Spinal cord (tissue), 10 donors: Measurements from ENCODE around the gene ZFP90. TPM values are rescaled to one million over a fixed set of nuclear protein-coding genes. Genes with fewer than 3 reads are reported as not detected.
"Not testable (repeated sequence)": the region's sequence is repeated elsewhere in the genome, so short reads cannot be mapped to it uniquely, and the experiment has no call there.

Experiments
- DNase-seq, 6 donors: peaks; one replicate each; pipeline versions ENCODE4 v3.0.0 to v3.0.0-alpha.2; 2013 to 2015; ENCODE audit warnings: low spot score in 6 of 6, low read depth in 4 of 6
- H3K27ac ChIP-seq: one replicate; pipeline ENCODE4 v1.5.1; 2013; ENCODE audit warnings: low read depth, low read length, control low read depth
- H3K27me3 ChIP-seq: one replicate; pipeline ENCODE4 v1.6.1; 2013; ENCODE audit warnings: low read length; ENCODE audit not compliant: control insufficient read depth, insufficient read depth
- H3K36me3 ChIP-seq: one replicate; pipeline ENCODE4 v1.6.1; 2013; ENCODE audit warnings: low read length; ENCODE audit not compliant: control insufficient read depth, insufficient read depth
- H3K4me1 ChIP-seq: one replicate; pipeline ENCODE4 v1.6.1; 2013; ENCODE audit warnings: low read length; ENCODE audit not compliant: control insufficient read depth, insufficient read depth
- H3K4me3 ChIP-seq: one replicate; pipeline ENCODE4 v1.5.1; 2013; ENCODE audit warnings: low read depth, low read length, control low read depth
- H3K9me3 ChIP-seq: one replicate; pipeline ENCODE4 v1.6.1; 2013; ENCODE audit warnings: low read length; ENCODE audit not compliant: control insufficient read depth, insufficient read depth
- WGBS: methylation state at CpG from one replicate; pipeline ENCODE4 v1.1.5; 2013; ENCODE audit warnings: missing lambda C conversion rate; ENCODE audit not compliant: insufficient coverage; 5-methylcytosine and 5-hydroxymethylcytosine counted together
- polyA plus RNA-seq, 2 donors: library from polyadenylated mRNA; unstranded; fragments of 120-200 nt; gene quantifications; one replicate each; pipeline ENCODE4 v1.2.1, GENCODE V29; 2013; ENCODE audit not compliant: insufficient read length in 2 of 2
- total RNA-seq, 2 donors: library from RNA; depleted of rRNA in 1 of 2; stranded (reverse); fragments of 120-200 nt in 1 of 2; fragments of >200 nt in 1 of 2; gene quantifications; one replicate each; pipeline versions ENCODE4 v1.2.3 to v1.2.4, GENCODE V29; 2013 to 2014
- donor health status: healthy.

Gene ZFP90
- total and polyA plus RNA-seq, 4 donors: 43.1 to 65.6 (median 58.5) TPM

DNA sequence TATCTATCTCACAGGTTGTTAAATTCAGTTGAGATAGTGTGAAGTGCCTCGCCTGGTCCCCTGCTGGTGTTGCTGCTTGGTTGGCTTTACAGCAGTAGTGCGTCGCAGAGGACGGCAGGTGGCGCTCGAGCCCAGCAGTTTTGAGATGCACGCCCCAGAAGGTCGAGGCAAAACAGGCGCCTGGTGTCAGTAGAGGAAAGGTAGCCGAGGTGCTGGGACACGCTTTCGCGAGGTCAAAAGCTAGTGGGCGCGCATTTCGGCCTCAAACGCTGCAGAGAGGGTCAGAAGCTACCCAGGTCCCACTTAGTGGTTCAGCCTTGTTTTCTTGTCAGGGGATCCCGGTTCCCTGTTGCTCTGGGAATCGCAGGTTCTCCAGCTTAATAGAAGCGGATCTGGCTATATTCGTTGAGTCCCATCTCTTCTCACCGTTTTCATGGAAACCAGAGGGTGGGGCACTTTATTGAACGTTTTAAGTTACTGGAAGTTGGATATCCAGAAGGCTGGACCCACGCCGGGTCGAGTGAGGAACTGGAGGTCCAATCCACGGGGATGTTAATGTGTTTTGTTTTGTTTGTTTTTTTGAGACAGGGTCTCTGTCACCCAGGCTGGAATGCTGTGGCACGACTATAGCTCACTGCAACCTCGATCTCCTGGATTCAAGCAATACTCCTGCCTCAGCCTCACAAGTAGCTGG is 10.3 kb upstream of the ZFP90 start:
- Histone ChIP-seq H3K27me3 (no peaks in the 10 kb centered on the region), H3K36me3 (peaks cover 2% of the 10 kb centered on the region), H3K27ac (peak overlapping the region; percentile 57), H3K4me3 (peak overlapping the region; percentile 35), H3K9me3 (no peaks in the 10 kb centered on the region), H3K4me1 (peaks cover 23% of the 10 kb centered on the region)
- 22% methylated on average over 28 of the region's 29 CpGs for WGBS
- DNase-seq: peak in 5 of 6 donors; percentile 74 to 94 (median 82)

DNA sequence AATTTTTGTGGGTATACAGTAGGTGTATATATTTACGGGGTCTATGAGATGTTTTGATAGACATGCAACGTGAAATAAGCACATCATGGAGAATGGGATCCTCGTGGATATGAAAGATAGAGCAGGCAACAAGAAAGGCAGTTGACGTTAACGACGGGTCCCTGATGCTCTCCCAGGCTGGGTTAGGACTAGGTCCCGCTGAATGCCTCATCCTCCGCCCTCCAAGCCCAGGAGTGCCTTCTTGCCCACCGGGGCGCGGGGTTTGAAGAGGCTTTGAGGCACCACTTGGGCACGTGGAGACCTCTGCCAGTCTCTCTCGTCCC is 9.5 kb upstream of the ZFP90 start:
- H3K27me3 ChIP-seq: no peaks in the 10 kb centered on the region
- peak overlapping the region; percentile 74 for H3K4me3 ChIP-seq
- WGBS: 25% methylated on average over 13 of the region's 13 CpGs
- H3K27ac ChIP-seq: peak overlapping the region; percentile 35
- no peaks in the 10 kb centered on the region for H3K9me3 ChIP-seq
- H3K4me1 ChIP-seq: peaks cover 23% of the 10 kb centered on the region
- DNase-seq: no peak
- H3K36me3 ChIP-seq: peaks cover 4% of the 10 kb centered on the region

DNA sequence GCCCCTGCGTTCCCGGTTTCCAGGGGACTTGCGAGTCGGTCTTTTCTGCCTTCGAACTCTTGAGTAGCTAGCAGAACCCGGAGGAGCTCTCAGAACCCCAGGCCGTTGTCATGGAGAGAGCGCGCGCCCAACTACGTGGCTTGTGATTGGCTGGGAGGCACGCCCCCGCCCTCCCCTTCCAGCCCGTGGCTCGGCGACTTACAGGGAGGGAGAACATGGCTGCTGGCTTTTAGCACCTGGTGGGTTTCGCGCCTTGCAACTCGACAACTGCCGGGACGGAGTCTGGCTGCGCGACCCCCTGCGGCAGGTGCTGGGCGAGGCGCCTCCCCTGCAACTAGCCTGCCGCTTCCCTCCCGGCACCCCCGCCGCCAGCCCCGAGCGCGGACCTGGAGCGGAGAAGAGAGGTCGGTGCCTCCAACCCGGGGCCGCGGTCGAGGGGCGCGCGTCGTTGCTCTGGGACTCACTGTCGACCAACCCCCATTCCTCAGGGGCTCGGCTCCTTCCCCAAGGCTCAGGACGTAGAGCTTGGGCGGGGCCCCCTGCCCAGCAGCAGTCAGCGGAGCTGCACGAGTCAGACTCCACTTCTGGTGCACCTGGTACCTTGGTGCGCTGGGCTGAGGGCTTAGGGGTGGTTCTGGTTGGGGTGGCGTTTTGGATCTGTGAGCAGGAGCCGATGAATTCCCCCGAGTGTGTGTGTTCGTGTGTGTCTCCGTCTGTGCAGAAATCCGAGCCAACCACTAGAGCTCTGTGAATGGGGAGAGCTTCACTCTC is 9.0 kb upstream of the ZFP90 start:
- Histone ChIP-seq H3K9me3 (no peaks in the 10 kb centered on the region), H3K4me3 (peak overlapping the region; percentile 74), H3K4me1 (peaks cover 23% of the 10 kb centered on the region), H3K27ac (peak overlapping the region; percentile 35), H3K36me3 (peaks cover 5% of the 10 kb centered on the region), H3K27me3 (no peaks in the 10 kb centered on the region)
- peak; percentile 77 to 98 (median 88) for DNase-seq
- WGBS: 0% methylated on average over 50 of the region's 56 CpGs

DNA sequence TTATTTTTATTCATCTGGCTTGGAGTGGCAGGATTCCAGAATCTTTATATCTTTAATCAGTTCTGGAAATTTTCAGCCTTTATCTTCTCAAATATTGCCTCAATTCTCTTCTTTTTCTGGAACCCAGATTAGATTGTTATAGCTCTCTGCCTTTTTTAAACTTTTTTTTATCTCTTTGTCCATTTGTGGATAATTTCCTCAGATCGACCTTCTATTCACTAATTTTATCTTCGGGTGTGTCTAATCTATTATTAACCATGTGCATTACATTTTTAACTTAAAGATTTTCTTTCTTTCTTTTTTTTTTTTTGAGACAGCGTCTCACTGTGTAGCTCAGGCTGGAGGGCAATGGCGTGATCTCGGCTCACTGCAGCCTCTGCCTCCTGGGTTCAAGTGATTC is 5.2 kb upstream of the ZFP90 start:
- H3K4me1 ChIP-seq: peaks cover 31% of the 10 kb centered on the region
- no peaks in the 10 kb centered on the region for H3K27me3 ChIP-seq
- peaks cover 9% of the 10 kb centered on the region for H3K36me3 ChIP-seq
- no peak for DNase-seq
- 97% methylated on average over 3 of the region's 5 CpGs for WGBS
- no peaks in the 10 kb centered on the region for H3K9me3 ChIP-seq
- H3K27ac ChIP-seq: no peak overlapping the region
- no peak overlapping the region for H3K4me3 ChIP-seq

DNA sequence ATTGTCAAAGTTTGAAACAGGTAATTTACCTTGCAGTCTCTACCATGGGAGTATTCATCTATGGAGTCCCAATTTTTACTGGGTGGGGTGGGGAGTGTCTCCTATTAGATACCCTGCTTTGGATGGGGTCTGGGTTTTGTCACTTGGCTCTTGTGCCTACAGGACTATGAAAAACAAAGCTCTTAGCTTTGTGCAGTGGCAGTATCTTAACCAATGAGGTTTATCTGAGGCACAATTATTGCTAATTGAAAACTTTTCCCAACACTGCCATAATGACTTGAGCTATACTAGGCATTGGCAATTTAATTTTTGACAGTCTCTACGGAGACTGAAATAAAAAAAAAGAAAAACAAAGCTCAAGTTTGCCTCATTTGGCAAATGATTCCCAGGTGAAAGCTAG is 3.8 kb upstream of the ZFP90 start:
- H3K4me3 ChIP-seq: no peak overlapping the region
- no peak overlapping the region for H3K27ac ChIP-seq
- H3K27me3 ChIP-seq: no peaks in the 10 kb centered on the region
- peaks cover 23% of the 10 kb centered on the region for H3K4me1 ChIP-seq
- peak in 1 of 6 donors; percentile 92 for DNase-seq
- no peaks in the 10 kb centered on the region for H3K9me3 ChIP-seq
- peaks cover 9% of the 10 kb centered on the region for H3K36me3 ChIP-seq
- no CpG with 5 or more reads among the region's 1 CpG for WGBS

DNA sequence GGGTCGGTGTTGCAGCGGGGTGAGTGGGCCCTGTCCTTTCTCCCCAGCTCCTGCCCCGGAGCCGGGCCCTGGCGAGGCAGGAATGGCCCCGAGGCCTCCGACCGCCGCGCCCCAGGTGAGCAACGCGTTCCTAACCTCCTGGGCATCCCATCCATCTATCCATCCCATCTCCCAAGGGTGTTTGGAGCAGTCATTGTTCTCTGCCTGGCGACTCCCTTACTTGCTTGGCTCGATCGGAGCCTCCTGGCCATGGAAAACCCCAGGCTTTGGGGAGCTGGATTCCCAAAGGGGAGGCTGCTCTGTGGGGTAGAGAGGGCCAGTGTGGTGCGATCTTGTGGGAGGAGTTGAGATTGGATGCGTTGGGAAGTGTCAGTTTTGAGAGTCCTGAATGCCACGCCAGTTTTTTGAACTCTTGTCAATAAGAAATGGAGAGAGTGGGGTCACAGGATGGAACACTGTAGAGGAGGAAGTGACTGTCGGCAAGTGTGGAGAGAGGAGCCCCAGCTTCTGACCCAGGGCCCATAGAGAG is 684 bp downstream of the ZFP90 start:
- H3K9me3 ChIP-seq: no peaks in the 10 kb centered on the region
- H3K4me3 ChIP-seq: peak overlapping the region; percentile 92
- H3K27me3 ChIP-seq: no peaks in the 10 kb centered on the region
- WGBS: under 1% methylated on average over 13 of the region's 19 CpGs
- DNase-seq: peak in 2 of 6 donors; percentile 57 to 59
- peaks cover 17% of the 10 kb centered on the region for H3K4me1 ChIP-seq
- peaks cover 27% of the 10 kb centered on the region for H3K36me3 ChIP-seq
- H3K27ac ChIP-seq: peak overlapping the region; percentile 64

DNA sequence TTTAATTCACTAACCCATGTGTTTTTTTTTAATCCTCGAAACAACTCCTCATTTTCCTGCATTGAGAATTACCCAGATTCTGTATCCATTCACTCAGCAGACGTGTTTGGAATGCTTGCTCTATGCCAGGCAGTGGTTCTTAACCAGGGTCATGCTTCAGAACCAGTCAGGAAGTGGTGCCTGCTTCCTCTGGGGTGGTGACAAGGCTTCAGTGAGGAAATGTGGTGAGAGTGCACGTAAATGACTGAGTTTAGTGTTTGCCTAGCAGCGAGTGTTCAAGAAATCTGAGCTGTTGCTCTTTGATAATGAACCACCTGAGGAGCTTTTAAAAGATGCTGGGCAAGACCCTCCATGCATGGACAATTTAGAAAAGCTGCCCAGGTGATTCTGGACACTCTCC is 9.9 kb downstream of the ZFP90 start:
- Histone ChIP-seq H3K27me3 (no peaks in the 10 kb centered on the region), H3K4me3 (no peak overlapping the region), H3K27ac (no peak overlapping the region), H3K4me1 (no peaks in the 10 kb centered on the region), H3K9me3 (peaks cover 3% of the 10 kb centered on the region), H3K36me3 (peaks cover 51% of the 10 kb centered on the region)
- 90% methylated on average over 3 of the region's 4 CpGs for WGBS
- no peak for DNase-seq

DNA sequence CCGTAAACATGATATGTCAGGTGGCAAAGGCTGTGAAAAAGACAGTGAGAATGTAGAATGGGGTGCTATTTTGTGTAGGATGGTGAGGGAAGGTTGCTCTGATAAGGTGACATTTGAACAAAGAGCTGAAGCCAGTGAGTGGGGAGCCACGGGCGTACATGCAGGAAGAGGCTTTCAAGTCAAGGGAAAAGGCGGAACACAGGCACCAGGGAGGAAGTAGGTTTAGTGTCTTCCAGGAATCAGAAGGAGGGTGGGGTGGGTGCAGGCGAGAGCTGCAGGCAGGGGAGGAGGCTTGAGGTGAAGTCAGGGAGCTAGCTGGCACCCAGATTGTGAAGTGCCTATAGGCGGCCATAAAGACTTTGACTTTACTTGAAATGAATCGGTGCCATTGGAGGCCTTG is 14.1 kb downstream of the ZFP90 start:
- Histone ChIP-seq H3K27ac (no peak overlapping the region), H3K36me3 (peaks cover 50% of the 10 kb centered on the region), H3K4me3 (no peak overlapping the region), H3K27me3 (no peaks in the 10 kb centered on the region), H3K9me3 (peaks cover 15% of the 10 kb centered on the region), H3K4me1 (no peaks in the 10 kb centered on the region)
- DNase-seq: no peak
- WGBS: 98% methylated on average over 7 of the region's 7 CpGs

DNA sequence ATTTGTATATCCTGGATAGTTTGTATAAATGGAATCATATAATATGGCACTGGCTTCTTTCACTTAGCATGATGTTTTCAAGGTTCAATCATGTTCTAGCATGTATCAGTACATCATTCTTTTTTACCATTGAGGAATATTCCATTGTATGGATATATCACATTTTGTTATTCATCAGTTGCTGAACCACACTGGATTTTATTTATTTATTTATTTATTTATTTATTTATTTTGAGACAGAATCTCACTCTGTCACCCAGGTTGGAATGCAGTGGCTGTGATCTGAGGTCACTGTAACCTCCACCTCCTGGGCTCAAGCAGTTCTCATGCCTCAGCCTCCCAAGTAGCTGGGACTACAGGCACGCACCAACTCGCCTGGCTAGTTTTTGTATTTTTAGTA is 21.2 kb downstream of the ZFP90 start:
- not testable (repeated sequence) for H3K27me3 ChIP-seq, H3K4me3 ChIP-seq, H3K27ac ChIP-seq, DNase-seq, H3K4me1 ChIP-seq
- peaks cover 50% of the 10 kb centered on the region for H3K36me3 ChIP-seq
- H3K9me3 ChIP-seq: peaks cover 42% of the 10 kb centered on the region
- WGBS: no CpG with 5 or more reads among the region's 2 CpGs
